ENCODE data around the gene SMIM9. TPM values are rescaled to one million over a fixed set of nuclear protein-coding genes. Genes with fewer than 3 reads are reported as not detected.

SMIM9 gene
- total RNA-seq, 1 experiment from 2014 or later: not detected

DNA sequence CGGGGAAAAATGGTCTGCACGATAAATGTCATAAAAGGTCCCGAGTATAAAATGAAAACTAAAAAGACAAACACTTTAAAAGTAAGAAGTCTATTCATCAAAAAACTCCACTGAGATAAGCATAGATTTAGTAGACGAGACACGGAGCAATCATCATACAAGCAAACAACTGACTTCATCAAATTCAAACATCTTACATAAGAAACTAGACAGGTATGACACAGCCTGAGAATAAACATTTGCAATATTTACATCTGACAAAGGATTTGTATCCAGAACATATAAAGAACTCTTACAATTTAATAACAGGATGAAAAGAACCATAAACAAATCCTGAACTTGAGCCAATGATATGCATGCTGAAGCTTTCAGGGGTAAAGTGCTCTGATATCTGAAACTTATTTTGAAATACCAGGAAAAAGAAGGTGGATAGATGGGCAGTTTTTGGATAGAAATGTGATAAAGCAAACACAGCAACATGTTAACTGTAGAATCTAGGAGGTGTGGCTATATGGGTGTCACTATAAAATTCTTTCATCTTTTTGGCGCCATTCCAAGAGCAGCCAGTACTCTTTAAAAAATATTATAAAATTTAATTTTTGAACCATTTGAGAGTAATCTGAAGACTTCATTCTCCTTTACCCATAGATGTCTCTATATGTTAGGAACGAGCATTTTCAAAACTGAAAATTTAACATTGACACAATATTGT lies 41.2 kb downstream of the SMIM9 start:
- H3K4me3 Mint-ChIP-seq: no peak overlapping the region
- H3K9me3 Mint-ChIP-seq: no peaks in the 10 kb centered on the region
- H3K27ac Mint-ChIP-seq: no peak overlapping the region
- POLR2A ChIA-PET: no interaction called here
- no peak for ATAC-seq
- H3K27me3 Mint-ChIP-seq (ENCODE audit: low read depth): peaks cover 13% of the 10 kb centered on the region
- no peaks in the 10 kb centered on the region for H3K36me3 Mint-ChIP-seq
- H3K4me1 Mint-ChIP-seq: peaks cover 24% of the 10 kb centered on the region
- no peak for DNase-seq (ENCODE audit: low spot score)
- CTCF ChIA-PET: no interaction called here
- TF ChIP-seq, protein P1, sequence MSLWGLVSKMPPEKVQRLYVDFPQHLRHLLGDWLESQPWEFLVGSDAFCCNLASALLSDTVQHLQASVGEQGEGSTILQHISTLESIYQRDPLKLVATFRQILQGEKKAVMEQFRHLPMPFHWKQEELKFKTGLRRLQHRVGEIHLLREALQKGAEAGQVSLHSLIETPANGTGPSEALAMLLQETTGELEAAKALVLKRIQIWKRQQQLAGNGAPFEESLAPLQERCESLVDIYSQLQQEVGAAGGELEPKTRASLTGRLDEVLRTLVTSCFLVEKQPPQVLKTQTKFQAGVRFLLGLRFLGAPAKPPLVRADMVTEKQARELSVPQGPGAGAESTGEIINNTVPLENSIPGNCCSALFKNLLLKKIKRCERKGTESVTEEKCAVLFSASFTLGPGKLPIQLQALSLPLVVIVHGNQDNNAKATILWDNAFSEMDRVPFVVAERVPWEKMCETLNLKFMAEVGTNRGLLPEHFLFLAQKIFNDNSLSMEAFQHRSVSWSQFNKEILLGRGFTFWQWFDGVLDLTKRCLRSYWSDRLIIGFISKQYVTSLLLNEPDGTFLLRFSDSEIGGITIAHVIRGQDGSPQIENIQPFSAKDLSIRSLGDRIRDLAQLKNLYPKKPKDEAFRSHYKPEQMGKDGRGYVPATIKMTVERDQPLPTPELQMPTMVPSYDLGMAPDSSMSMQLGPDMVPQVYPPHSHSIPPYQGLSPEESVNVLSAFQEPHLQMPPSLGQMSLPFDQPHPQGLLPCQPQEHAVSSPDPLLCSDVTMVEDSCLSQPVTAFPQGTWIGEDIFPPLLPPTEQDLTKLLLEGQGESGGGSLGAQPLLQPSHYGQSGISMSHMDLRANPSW (CRISPR knock-in tag; conservative IDR thresholded peaks at IDR 0.05; ENCODE audit: low read depth): no peak
- TF ChIP-seq CBFB (CRISPR knock-in tag; IDR thresholded peaks at IDR 0.05; ENCODE audit: low read depth) (no peak), EMX1 (CRISPR knock-in tag; IDR thresholded peaks at IDR 0.05) (no peak), NFE2L1 (CRISPR knock-in tag; IDR thresholded peaks at IDR 0.05) (no peak), NFYB (CRISPR knock-in tag; conservative IDR thresholded peaks at IDR 0.05; ENCODE audit: low read depth) (no peak), GRHL2 (CRISPR knock-in tag; IDR thresholded peaks at IDR 0.05; ENCODE audit: insufficient replicate concordance, severe bottlenecking) (no peak), GABPB1 (CRISPR knock-in tag; IDR thresholded peaks at IDR 0.05) (no peak), ZNF423 (CRISPR knock-in tag; IDR thresholded peaks at IDR 0.05) (no peak), TCF7 (CRISPR knock-in tag; IDR thresholded peaks at IDR 0.05; ENCODE audit: low read depth) (no peak), TEAD4 (CRISPR knock-in tag; IDR thresholded peaks at IDR 0.05) (no peak), MXD4 (CRISPR knock-in tag; IDR thresholded peaks at IDR 0.05; ENCODE audit: borderline replicate concordance) (no peak)
- TF ChIP-seq, protein P2, sequence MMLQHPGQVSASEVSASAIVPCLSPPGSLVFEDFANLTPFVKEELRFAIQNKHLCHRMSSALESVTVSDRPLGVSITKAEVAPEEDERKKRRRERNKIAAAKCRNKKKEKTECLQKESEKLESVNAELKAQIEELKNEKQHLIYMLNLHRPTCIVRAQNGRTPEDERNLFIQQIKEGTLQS (CRISPR knock-in tag; conservative IDR thresholded peaks at IDR 0.05): no peak
- TF ChIP-seq, protein P3, sequence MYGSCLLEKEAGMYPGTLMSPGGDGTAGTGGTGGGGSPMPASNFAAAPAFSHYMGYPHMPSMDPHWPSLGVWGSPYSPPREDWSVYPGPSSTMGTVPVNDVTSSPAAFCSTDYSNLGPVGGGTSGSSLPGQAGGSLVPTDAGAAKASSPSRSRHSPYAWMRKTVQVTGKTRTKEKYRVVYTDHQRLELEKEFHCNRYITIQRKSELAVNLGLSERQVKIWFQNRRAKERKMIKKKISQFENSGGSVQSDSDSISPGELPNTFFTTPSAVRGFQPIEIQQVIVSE (CRISPR knock-in tag; IDR thresholded peaks at IDR 0.05; ENCODE audit: borderline replicate concordance): no peak
- TF ChIP-seq, protein P4, sequence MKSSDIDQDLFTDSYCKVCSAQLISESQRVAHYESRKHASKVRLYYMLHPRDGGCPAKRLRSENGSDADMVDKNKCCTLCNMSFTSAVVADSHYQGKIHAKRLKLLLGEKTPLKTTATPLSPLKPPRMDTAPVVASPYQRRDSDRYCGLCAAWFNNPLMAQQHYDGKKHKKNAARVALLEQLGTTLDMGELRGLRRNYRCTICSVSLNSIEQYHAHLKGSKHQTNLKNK (CRISPR knock-in tag; IDR thresholded peaks at IDR 0.05): no peak
- TF ChIP-seq, protein P5, sequence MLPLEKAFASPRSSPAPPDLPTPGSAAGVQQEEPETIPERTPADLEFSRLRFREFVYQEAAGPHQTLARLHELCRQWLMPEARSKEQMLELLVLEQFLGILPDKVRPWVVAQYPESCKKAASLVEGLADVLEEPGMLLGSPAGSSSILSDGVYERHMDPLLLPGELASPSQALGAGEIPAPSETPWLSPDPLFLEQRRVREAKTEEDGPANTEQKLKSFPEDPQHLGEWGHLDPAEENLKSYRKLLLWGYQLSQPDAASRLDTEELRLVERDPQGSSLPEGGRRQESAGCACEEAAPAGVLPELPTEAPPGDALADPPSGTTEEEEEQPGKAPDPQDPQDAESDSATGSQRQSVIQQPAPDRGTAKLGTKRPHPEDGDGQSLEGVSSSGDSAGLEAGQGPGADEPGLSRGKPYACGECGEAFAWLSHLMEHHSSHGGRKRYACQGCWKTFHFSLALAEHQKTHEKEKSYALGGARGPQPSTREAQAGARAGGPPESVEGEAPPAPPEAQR (CRISPR knock-in tag; IDR thresholded peaks at IDR 0.05): no peak
- TF ChIP-seq, protein P6, sequence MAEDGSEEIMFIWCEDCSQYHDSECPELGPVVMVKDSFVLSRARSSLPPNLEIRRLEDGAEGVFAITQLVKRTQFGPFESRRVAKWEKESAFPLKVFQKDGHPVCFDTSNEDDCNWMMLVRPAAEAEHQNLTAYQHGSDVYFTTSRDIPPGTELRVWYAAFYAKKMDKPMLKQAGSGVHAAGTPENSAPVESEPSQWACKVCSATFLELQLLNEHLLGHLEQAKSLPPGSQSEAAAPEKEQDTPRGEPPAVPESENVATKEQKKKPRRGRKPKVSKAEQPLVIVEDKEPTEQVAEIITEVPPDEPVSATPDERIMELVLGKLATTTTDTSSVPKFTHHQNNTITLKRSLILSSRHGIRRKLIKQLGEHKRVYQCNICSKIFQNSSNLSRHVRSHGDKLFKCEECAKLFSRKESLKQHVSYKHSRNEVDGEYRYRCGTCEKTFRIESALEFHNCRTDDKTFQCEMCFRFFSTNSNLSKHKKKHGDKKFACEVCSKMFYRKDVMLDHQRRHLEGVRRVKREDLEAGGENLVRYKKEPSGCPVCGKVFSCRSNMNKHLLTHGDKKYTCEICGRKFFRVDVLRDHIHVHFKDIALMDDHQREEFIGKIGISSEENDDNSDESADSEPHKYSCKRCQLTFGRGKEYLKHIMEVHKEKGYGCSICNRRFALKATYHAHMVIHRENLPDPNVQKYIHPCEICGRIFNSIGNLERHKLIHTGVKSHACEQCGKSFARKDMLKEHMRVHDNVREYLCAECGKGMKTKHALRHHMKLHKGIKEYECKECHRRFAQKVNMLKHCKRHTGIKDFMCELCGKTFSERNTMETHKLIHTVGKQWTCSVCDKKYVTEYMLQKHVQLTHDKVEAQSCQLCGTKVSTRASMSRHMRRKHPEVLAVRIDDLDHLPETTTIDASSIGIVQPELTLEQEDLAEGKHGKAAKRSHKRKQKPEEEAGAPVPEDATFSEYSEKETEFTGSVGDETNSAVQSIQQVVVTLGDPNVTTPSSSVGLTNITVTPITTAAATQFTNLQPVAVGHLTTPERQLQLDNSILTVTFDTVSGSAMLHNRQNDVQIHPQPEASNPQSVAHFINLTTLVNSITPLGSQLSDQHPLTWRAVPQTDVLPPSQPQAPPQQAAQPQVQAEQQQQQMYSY (CRISPR knock-in tag; IDR thresholded peaks at IDR 0.05): no peak
- TF ChIP-seq, protein P7, sequence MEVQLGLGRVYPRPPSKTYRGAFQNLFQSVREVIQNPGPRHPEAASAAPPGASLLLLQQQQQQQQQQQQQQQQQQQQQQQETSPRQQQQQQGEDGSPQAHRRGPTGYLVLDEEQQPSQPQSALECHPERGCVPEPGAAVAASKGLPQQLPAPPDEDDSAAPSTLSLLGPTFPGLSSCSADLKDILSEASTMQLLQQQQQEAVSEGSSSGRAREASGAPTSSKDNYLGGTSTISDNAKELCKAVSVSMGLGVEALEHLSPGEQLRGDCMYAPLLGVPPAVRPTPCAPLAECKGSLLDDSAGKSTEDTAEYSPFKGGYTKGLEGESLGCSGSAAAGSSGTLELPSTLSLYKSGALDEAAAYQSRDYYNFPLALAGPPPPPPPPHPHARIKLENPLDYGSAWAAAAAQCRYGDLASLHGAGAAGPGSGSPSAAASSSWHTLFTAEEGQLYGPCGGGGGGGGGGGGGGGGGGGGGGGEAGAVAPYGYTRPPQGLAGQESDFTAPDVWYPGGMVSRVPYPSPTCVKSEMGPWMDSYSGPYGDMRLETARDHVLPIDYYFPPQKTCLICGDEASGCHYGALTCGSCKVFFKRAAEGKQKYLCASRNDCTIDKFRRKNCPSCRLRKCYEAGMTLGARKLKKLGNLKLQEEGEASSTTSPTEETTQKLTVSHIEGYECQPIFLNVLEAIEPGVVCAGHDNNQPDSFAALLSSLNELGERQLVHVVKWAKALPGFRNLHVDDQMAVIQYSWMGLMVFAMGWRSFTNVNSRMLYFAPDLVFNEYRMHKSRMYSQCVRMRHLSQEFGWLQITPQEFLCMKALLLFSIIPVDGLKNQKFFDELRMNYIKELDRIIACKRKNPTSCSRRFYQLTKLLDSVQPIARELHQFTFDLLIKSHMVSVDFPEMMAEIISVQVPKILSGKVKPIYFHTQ (CRISPR knock-in tag; IDR thresholded peaks at IDR 0.05): no peak
